NCI-H2196 treated with DMSO at 0.1 percent for 48 hours (cell line): Measurements from ENCODE around the gene ACBD6.
"Not testable (repeated sequence)": the region's sequence is repeated elsewhere in the genome, so short reads cannot be mapped to it uniquely, and the experiment has no call there.

Experiments used
- DNase-seq: peaks from one replicate; lab custom pipeline; 2025; ENCODE audit not compliant: unreplicated experiment; lab: John Stamatoyannopoulos, UW

The ACBD6 gene

GRCh38 chr1:180421614-180422013, 80.8 kb downstream of the ACBD6 start:
- no peak for DNase-seq

- not testable (repeated sequence) for DNase-seq
Measured at GRCh38 chr1:180421145-180421544, 81.2 kb downstream of the ACBD6 start.

GRCh38 chr1:180415985-180416633, 86.3 kb downstream of the ACBD6 start:
- peak; percentile 55 for DNase-seq

- no peak for DNase-seq
Measured at GRCh38 chr1:180415236-180415848, 87.0 kb downstream of the ACBD6 start.

- DNase-seq, result no peak
Measured at GRCh38 chr1:180412583-180412982, 89.8 kb downstream of the ACBD6 start.

GRCh38 chr1:180408128-180408527, 94.2 kb downstream of the ACBD6 start:
- not testable (repeated sequence) for DNase-seq

- DNase-seq, result no peak
Measured at GRCh38 chr1:180407051-180407450, 95.3 kb downstream of the ACBD6 start.

GRCh38 chr1:180402551-180402950, 99.8 kb downstream of the ACBD6 start:
- no peak for DNase-seq

- DNase-seq, result no peak
Measured at GRCh38 chr1:180402001-180402400, 100.4 kb downstream of the ACBD6 start.

- no peak for DNase-seq
Measured at GRCh38 chr1:180397175-180397574, 105.2 kb downstream of the ACBD6 start.

GRCh38 chr1:180392427-180393145, 109.8 kb downstream of the ACBD6 start:
- DNase-seq, result no peak

- no peak for DNase-seq
Measured at GRCh38 chr1:180392020-180392419, 110.4 kb downstream of the ACBD6 start.

- no peak for DNase-seq
Measured at GRCh38 chr1:180387413-180387812, 115.0 kb downstream of the ACBD6 start.

- no peak for DNase-seq
Measured at GRCh38 chr1:180386745-180387367, 115.5 kb downstream of the ACBD6 start.

GRCh38 chr1:180385144-180385543, 117.2 kb downstream of the ACBD6 start:
- DNase-seq, result no peak

GRCh38 chr1:180384286-180385005, 117.9 kb downstream of the ACBD6 start:
- DNase-seq, result no peak

- DNase-seq, result no peak
Measured at GRCh38 chr1:180382326-180383115, 119.9 kb downstream of the ACBD6 start.

- DNase-seq, result no peak
Measured at GRCh38 chr1:180381184-180381580, 121.2 kb downstream of the ACBD6 start.

- DNase-seq, result no peak
Measured at GRCh38 chr1:180380259-180381183, 121.9 kb downstream of the ACBD6 start.
